H1 (cell line): Measurements from ENCODE around the gene CEND1. TPM values are rescaled to one million over a fixed set of nuclear protein-coding genes. Genes with fewer than 3 reads are reported as not detected.
A peak's percentile ranks its signal among the peaks of the same experiment; 100 is the strongest.

Source experiments
- CTCF ChIA-PET: fragments of 300-600 bp; sonication (Branson Sonifier 250); formaldehyde crosslinking; loops from one replicate; lab custom pipeline; 2021; ENCODE audit not compliant: partially characterized antibody; lab: Charles Lee
- POLR2A ChIA-PET: fragments of 300-600 bp; sonication (Branson Sonifier 250); formaldehyde crosslinking; loops from one replicate; lab custom pipeline; 2021; ENCODE audit warnings: inconsistent platforms; ENCODE audit not compliant: partially characterized antibody; lab: Charles Lee
- DNase-seq, 2 experiments: peaks; one replicate each; pipeline versions ENCODE4 v3.0.0 to v3.0.0-alpha.2; 2010 to 2022; ENCODE audit warnings: low spot score in 2 of 2, low read depth in 1 of 2, mixed read lengths in 1 of 2
- FAIRE-seq: peaks from 2 replicates; lab custom pipeline; 2011; peaks lifted over from hg19 to GRCh38; lab: Jason Lieb, UNC
- H2AFZ ChIP-seq: 2 replicates; pipeline ENCODE4 v1.8.1; 2012; ENCODE audit warnings: low read length, inconsistent platforms
- H2AK5ac ChIP-seq: 2 replicates; pipeline ENCODE4 v1.6.1; 2013; ENCODE audit warnings: low read depth, low read length
- H2BK120ac ChIP-seq: replicated peaks from 2 replicates; pipeline ENCODE3; 2013; ENCODE audit warnings: low read depth, low read length, inconsistent platforms
- H2BK12ac ChIP-seq: 2 replicates; pipeline ENCODE4 v1.6.1; 2013; ENCODE audit warnings: low read depth, low read length
- H2BK15ac ChIP-seq: 2 replicates; pipeline ENCODE4 v1.6.1; 2013; ENCODE audit warnings: low read length
- H2BK20ac ChIP-seq: 2 replicates; pipeline ENCODE4 v1.6.1; 2013; ENCODE audit warnings: low read length
- H2BK5ac ChIP-seq: 2 replicates; pipeline ENCODE4 v1.6.1; 2013; ENCODE audit warnings: low read depth, low read length
- H3K14ac ChIP-seq: 2 replicates; pipeline ENCODE4 v1.6.1; 2013; ENCODE audit warnings: inconsistent platforms; ENCODE audit not compliant: insufficient read length
- H3K18ac ChIP-seq: 2 replicates; pipeline ENCODE4 v1.6.1; 2013; ENCODE audit warnings: low read length; ENCODE audit errors: extremely low read depth
- H3K23ac ChIP-seq: 2 replicates; pipeline ENCODE4 v1.6.1; 2013; ENCODE audit warnings: inconsistent platforms; ENCODE audit not compliant: insufficient read length
- H3K23me2 ChIP-seq: 2 replicates; pipeline ENCODE4 v1.6.1; 2013; ENCODE audit warnings: low read depth, low read length
- H3K27ac ChIP-seq: 2 replicates; pipeline ENCODE4 v1.6.1; 2011; ENCODE audit warnings: low read depth, low read length, inconsistent platforms
- H3K27me3 ChIP-seq, 4 experiments: replicated peaks in 1 of 4; 1 replicate in 1 of 4; 2 replicates in 3 of 4; pipeline versions ENCODE4 v1.6.1 to v1.8.1; 2011 to 2013; ENCODE audit warnings: low read length in 3 of 4, mild to moderate bottlenecking in 3 of 4, inconsistent platforms in 2 of 4, mixed read lengths in 2 of 4, moderate library complexity in 1 of 4; ENCODE audit not compliant: control insufficient read depth in 3 of 4, insufficient read depth in 3 of 4; ENCODE audit errors: extremely low read depth in 1 of 4
- H3K36me3 ChIP-seq, 4 experiments: 2 replicates each; pipeline versions ENCODE4 v1.6.1 to v1.8.1; 2011 to 2013; ENCODE audit warnings: mild to moderate bottlenecking in 4 of 4, low read length in 3 of 4, moderate library complexity in 2 of 4, control low read depth in 1 of 4, inconsistent platforms in 1 of 4; ENCODE audit not compliant: insufficient read depth in 4 of 4, control insufficient read depth in 2 of 4
- H3K4ac ChIP-seq: replicated peaks from 2 replicates; pipeline ENCODE3; 2013; ENCODE audit warnings: low read length, low read depth, mixed read lengths, inconsistent platforms; ENCODE audit not compliant: insufficient read length
- H3K4me1 ChIP-seq, 4 experiments: replicated peaks in 1 of 4; 1 replicate in 1 of 4; 2 replicates in 3 of 4; pipeline versions ENCODE4 v1.6.1 to v1.8.1; 2011 to 2013; ENCODE audit warnings: low read length in 3 of 4, inconsistent platforms in 2 of 4, mixed read lengths in 1 of 4; ENCODE audit not compliant: insufficient read depth in 4 of 4, control insufficient read depth in 3 of 4
- H3K4me2 ChIP-seq, 2 experiments: 2 replicates each; pipeline versions ENCODE4 v1.6.1 to v1.8.1; 2011 to 2013; ENCODE audit warnings: low read depth in 2 of 2, low read length in 2 of 2, control low read depth in 1 of 2, inconsistent platforms in 1 of 2, mild to moderate bottlenecking in 1 of 2; ENCODE audit not compliant: insufficient read depth in 1 of 2
- H3K4me3 ChIP-seq, 4 experiments: fragments of 200-600, 300-600 bp in 1 of 4; sonication (generic), shearing (Covaris generic), sonication (Bioruptor Twin) in 1 of 4; 2 replicates each; pipeline versions ENCODE4 v1.5.1 to v1.8.1; 2011 to 2016; ENCODE audit warnings: low read length in 4 of 4, low read depth in 3 of 4, control low read depth in 2 of 4, inconsistent platforms in 2 of 4, mild to moderate bottlenecking in 2 of 4, mixed read lengths in 1 of 4, moderate library complexity in 1 of 4; ENCODE audit not compliant: insufficient read depth in 2 of 4; ENCODE audit errors: extremely low read depth in 1 of 4
- H3K56ac ChIP-seq: replicated peaks from 2 replicates; pipeline ENCODE3; 2013; ENCODE audit warnings: low read depth, mild to moderate bottlenecking, mixed read lengths, low read length, inconsistent platforms; ENCODE audit not compliant: insufficient read length
- H3K79me1 ChIP-seq: 2 replicates; pipeline ENCODE4 v1.6.1; 2013; ENCODE audit warnings: low read depth, low read length, control low read depth
- H3K79me2 ChIP-seq, 2 experiments: 2 replicates each; pipeline versions ENCODE4 v1.6.1 to v1.8.1; 2012 to 2013; ENCODE audit warnings: low read length in 2 of 2, mild to moderate bottlenecking in 2 of 2, inconsistent platforms in 1 of 2; ENCODE audit not compliant: insufficient read depth in 2 of 2, control insufficient read depth in 1 of 2
- H3K9ac ChIP-seq, 4 experiments: replicated peaks in 1 of 4; 1 replicate in 1 of 4; 2 replicates in 3 of 4; pipeline versions ENCODE4 v1.6.1 to v1.8.1; 2011 to 2013; ENCODE audit warnings: low read depth in 3 of 4, low read length in 3 of 4, control low read depth in 2 of 4, mild to moderate bottlenecking in 2 of 4, moderate library complexity in 2 of 4, inconsistent platforms in 1 of 4; ENCODE audit errors: extremely low read depth in 1 of 4
- H3K9me3 ChIP-seq, 2 experiments: 2 replicates each; pipeline versions ENCODE4 v1.6.1 to v1.8.1; 2012 to 2013; ENCODE audit warnings: mild to moderate bottlenecking in 2 of 2, moderate library complexity in 2 of 2, control low read depth in 1 of 2, inconsistent platforms in 1 of 2, low read depth in 1 of 2, low read length in 1 of 2, mixed read lengths in 1 of 2; ENCODE audit not compliant: insufficient read depth in 2 of 2
- H4K20me1 ChIP-seq, 2 experiments: replicated peaks in 1 of 2; 2 replicates each; pipeline versions ENCODE3 to v1.8.1; 2011 to 2013; ENCODE audit warnings: inconsistent platforms in 2 of 2, low read length in 2 of 2, mild to moderate bottlenecking in 1 of 2; ENCODE audit not compliant: insufficient read depth in 2 of 2, control insufficient read depth in 1 of 2
- H4K5ac ChIP-seq: 2 replicates; pipeline ENCODE4 v1.6.1; 2013; ENCODE audit warnings: low read length, low read depth, mixed read lengths, inconsistent platforms; ENCODE audit not compliant: insufficient read length
- H4K8ac ChIP-seq: 2 replicates; pipeline ENCODE4 v1.8.0; 2013; ENCODE audit warnings: mild to moderate bottlenecking, moderate library complexity, low read length, inconsistent platforms; ENCODE audit not compliant: insufficient read depth; ENCODE audit errors: extremely low read depth
- H4K91ac ChIP-seq: replicated peaks from 2 replicates; pipeline ENCODE3; 2013; ENCODE audit warnings: low read length, mixed read lengths, inconsistent platforms; ENCODE audit not compliant: insufficient read length
- EP300 ChIP-seq, 2 experiments: IDR thresholded peaks; 1 replicate in 1 of 2; 2 replicates in 1 of 2; pipeline ENCODE4 v1.6.1; 2011 to 2012; ENCODE audit warnings: low read depth in 2 of 2, low read length in 2 of 2, mild to moderate bottlenecking in 2 of 2, borderline replicate concordance in 1 of 2, inconsistent platforms in 1 of 2, moderate library complexity in 1 of 2
- JUN ChIP-seq: IDR thresholded peaks from 2 replicates; pipeline ENCODE4 v1.6.1; 2011; ENCODE audit warnings: low read depth, mild to moderate bottlenecking, improper control_type of control experiment, low read length
- KDM4A ChIP-seq: IDR thresholded peaks from one replicate; pipeline ENCODE4 v1.7.1; 2012; ENCODE audit warnings: low read depth, mild to moderate bottlenecking, moderate library complexity, low read length, inconsistent platforms; ENCODE audit not compliant: severe bottlenecking
- RAD21 ChIP-seq, 2 experiments: IDR thresholded peaks in 1 of 2; conservative IDR thresholded peaks in 1 of 2; 2 replicates each; pipeline ENCODE4 v1.6.1; 2011; ENCODE audit warnings: low read depth in 2 of 2, low read length in 2 of 2, improper control_type of control experiment in 1 of 2, inconsistent platforms in 1 of 2, mild to moderate bottlenecking in 1 of 2, moderate library complexity in 1 of 2
- RXRA ChIP-seq: IDR thresholded peaks from 2 replicates; pipeline ENCODE4 v1.6.1; 2011; ENCODE audit warnings: low read depth, mild to moderate bottlenecking, low read length, moderate library complexity; ENCODE audit not compliant: insufficient read depth
- ZNF274 ChIP-seq: IDR thresholded peaks from 2 replicates; pipeline ENCODE4 v1.7.0; 2012; ENCODE audit warnings: low read length, borderline replicate concordance; ENCODE audit errors: extremely low read depth
- WGBS, 2 experiments: shearing (Covaris generic) in 1 of 2; methylation state at CpG; one replicate each; pipeline versions ENCODE4 v1.1.6 to v1.1.7; 2013 to 2015; ENCODE audit warnings: low lambda C conversion rate in 2 of 2, mixed read lengths in 2 of 2, inconsistent platforms in 1 of 2, low coverage in 1 of 2, missing lambda C conversion rate in 1 of 2; ENCODE audit not compliant: insufficient replicate concordance in 2 of 2, insufficient coverage in 1 of 2, insufficient read length in 1 of 2; ENCODE audit errors: extremely low coverage in 1 of 2, missing lambda C conversion rate in 1 of 2; 5-methylcytosine and 5-hydroxymethylcytosine counted together
- polyA plus RNA-seq, 7 experiments: library from polyadenylated mRNA; depleted of rRNA in 3 of 7; stranded (reverse) in 5 of 7; unstranded in 2 of 7; fragments of >200 nt in 5 of 7; fragments of 200-250 nt in 2 of 7; gene quantifications; 1 replicate in 5 of 7; 2 replicates in 1 of 7; 4 replicates in 1 of 7; pipeline versions ENCODE4 v1.2.1 to v1.2.3, GENCODE V29; 2011 to 2013; ENCODE audit warnings: missing spikeins in 2 of 7, mixed read lengths in 2 of 7
- total RNA-seq: library from RNA; stranded (reverse); fragmentation: NEBNext Ultra II Directional; extraction: Animal tissue kit (Norgen Biotek cat#: 25700); gene quantifications from 2 replicates; pipeline ENCODE4 v1.2.1, GENCODE V29; 2021

Gene CEND1
- total and polyA plus RNA-seq, 2 of the 8 experiments (the other 6 are each of a cell fraction or from before 2014, with no cell fraction given) = 0.82 to 5.0 TPM

DNA sequence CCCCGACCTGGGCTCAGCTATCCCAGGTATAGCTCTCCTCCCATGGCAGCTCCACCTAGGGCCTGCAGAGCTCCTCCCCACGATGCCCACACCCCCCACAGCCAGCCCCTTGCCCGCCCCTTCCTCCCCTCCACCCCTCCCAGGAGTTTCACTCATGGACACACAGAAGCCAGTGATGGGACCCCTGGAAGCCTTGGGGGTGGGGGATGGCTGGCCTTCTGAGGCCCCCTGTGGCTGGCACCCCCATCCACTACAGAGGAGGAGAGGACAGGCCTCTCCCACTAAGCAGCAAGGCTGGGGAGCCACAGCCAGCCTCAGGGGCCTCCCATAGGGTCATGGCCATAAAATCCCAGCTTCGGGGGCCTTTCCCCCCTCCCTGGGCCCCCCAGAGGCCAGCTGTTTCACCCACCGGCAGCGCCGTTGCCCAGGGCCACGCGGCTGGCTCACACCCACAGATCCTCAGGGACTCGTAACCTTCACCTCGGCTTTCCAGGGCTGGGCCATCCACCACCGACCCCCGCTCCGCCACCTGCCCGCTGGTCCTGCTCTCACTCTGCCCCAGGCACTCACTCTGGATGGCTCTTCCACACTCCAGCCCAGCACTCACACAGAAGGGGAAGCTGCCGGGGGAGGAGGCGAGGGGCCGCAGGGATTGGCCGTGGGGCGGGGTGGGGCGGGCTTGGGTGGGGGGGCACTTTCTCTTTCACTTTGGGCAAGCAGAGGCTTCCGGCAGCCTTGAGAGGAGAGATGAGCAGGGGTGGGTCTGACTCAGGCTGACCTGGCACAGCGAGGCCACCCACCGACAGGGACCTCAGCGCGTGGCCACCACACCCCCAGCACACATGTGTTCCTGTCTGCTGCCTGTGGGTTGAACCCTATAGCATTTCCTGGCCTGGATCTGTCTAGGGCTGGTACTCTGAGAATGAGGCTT is 6.0 kb upstream of the CEND1 start:
- Histone ChIP-seq H3K14ac (no peak overlapping the region), H2BK12ac (peak overlapping the region; percentile 53; the same call in 1 of the 2 replicates), H3K18ac (no peak overlapping the region; the same call in 1 of the 2 replicates), H3K4me2 (peak overlapping the region; percentile 30 to 84; a peak in 3 of 4 replicates), H2BK15ac (0 out of 2 replicates have a peak overlapping the region, but pooled peaks have one; percentile 67), H2BK20ac (no peak overlapping the region), H4K8ac (peak overlapping the region; percentile 46; the same call in 1 of the 2 replicates), H2BK120ac (no peak overlapping the region), H2AFZ (no peak overlapping the region), H4K91ac (peak overlapping the region; percentile 73), H3K36me3 (peaks cover 0 to 29% (median 1%) of the 10 kb centered on the region in 4 experiments; a peak in 4 of 8 replicates), H4K20me1 (peaks cover 0 to 12% of the 10 kb centered on the region in 2 experiments)
- FAIRE-seq (no peak), DNase-seq (no peak)
- POLR2A ChIA-PET = interaction anchor here (0.6 to 53.0 kb wide), 11 partner anchors 10 to 241 kb away, joined by 3 to 1917 read pairs (median 3); partner anchors contain the start of genes CD151, CRACR2B, GATD1 and PIDD1
- TF ChIP-seq JUN (no peak), KDM4A (no peak), EP300 (IDR thresholded peaks at IDR 0.05; ENCODE audit: borderline replicate concordance in 1 of 2, low read depth in 2 of 2, low read length in 2 of 2) (no peak), ZNF274 (no peak), RAD21 (IDR thresholded peaks at IDR 0.05 in 1 of 2, conservative IDR thresholded peaks at IDR 0.05 in 1 of 2; ENCODE audit: low read depth in 2 of 2, low read length in 2 of 2) (no peak), RXRA (no peak)
- TF ChIP-seq, all 59 proteins: peak for 0
- Histone ChIP-seq H3K79me2 (peaks cover 0 to 5% of the 10 kb centered on the region in 2 experiments; a peak in 1 of 4 replicates), H3K23me2 (peaks cover 7% of the 10 kb centered on the region), H2BK5ac (0 out of 2 replicates have a peak overlapping the region, but pooled peaks have one; percentile 66), H3K56ac (no peak overlapping the region), H3K9ac (no peak overlapping the region; a peak in 1 of 7 replicates), H3K27me3 (no peaks in the 10 kb centered on the region), H3K4ac (peak overlapping the region; percentile 28), H4K5ac (no peak overlapping the region), H3K79me1 (0 out of 2 replicates have a peak, but pooled peaks cover 7% of the 10 kb centered on the region), H3K4me3 (0 out of 8 replicates have a peak overlapping the region, but pooled peaks of 1 of the 4 experiments have one; percentile 20), H2AK5ac (no peak overlapping the region), H3K23ac (no peak overlapping the region), H3K27ac (no peak overlapping the region; the same call in 1 of the 2 replicates), H3K9me3 (no peaks in the 10 kb centered on the region), H3K4me1 (peaks cover 4 to 23% (median 16%) of the 10 kb centered on the region in 4 experiments)
- CTCF ChIA-PET = interaction anchor here (0.7 to 3.4 kb wide), 11 partner anchors 10 to 72 kb away, joined by 3 to 14 read pairs (median 3); no protein-coding TSS in a partner anchor
- 83% methylated on average over 20 of the region's 26 CpGs; no CpG with 5 or more reads in 1 of the 2 experiments for WGBS, 2 experiments
